Left ventricle myocardium inferior (tissue), 1 donor: ENCODE results near the gene BMAL1. TPM values are rescaled to one million over a fixed set of nuclear protein-coding genes. Genes with fewer than 3 reads are reported as not detected.

Experiments
- DNase-seq: peaks from one replicate; pipeline ENCODE4 v3.0.0-alpha.2; 2020
- H3K27ac ChIP-seq: fragments of 200-600 bp; replicated peaks from 2 replicates; pipeline ENCODE4 v1.8.0; 2021
- H3K27me3 ChIP-seq: fragments of 200-600 bp; 2 replicates; pipeline ENCODE4 v1.8.0; 2021; ENCODE audit warnings: low read depth
- H3K36me3 ChIP-seq: fragments of 200-600 bp; 2 replicates; pipeline ENCODE4 v1.8.0; 2021
- H3K4me1 ChIP-seq: fragments of 200-600 bp; 2 replicates; pipeline ENCODE4 v1.8.0; 2021
- H3K4me3 ChIP-seq: fragments of 200-600 bp; 2 replicates; pipeline ENCODE4 v1.8.0; 2021; ENCODE audit warnings: mild to moderate bottlenecking, moderate library complexity
- H3K9me3 ChIP-seq: fragments of 200-600 bp; replicated peaks from 2 replicates; pipeline ENCODE4 v1.8.0; 2021
- intact Hi-C: fragments of 100-400 bp; cut with micrococcal nuclease; formaldehyde crosslinking; loops from one replicate; pipeline ENCODE4 v1.11.0; 2022
- total RNA-seq: library from RNA; stranded (reverse); fragmentation: NEBNext Ultra II Directional; extraction: Animal tissue kit (Norgen Biotek cat#: 25700); gene quantifications from one replicate; pipeline ENCODE4 v1.2.1, GENCODE V29; 2021
- TF ChIP-seq, protein P1 (sequence below): fragments of 200-600 bp; IDR thresholded peaks from 2 replicates; pipeline ENCODE4 v1.8.0; 2021; ENCODE audit warnings: antibody characterized with exemption, mild to moderate bottlenecking, borderline replicate concordance
- donor health status: DM: no; HTN: yes; CAD: no; lungs with severe emphysema.

BMAL1 gene
- total RNA-seq, 1 donor from 2014 or later = 7.1 TPM

DNA sequence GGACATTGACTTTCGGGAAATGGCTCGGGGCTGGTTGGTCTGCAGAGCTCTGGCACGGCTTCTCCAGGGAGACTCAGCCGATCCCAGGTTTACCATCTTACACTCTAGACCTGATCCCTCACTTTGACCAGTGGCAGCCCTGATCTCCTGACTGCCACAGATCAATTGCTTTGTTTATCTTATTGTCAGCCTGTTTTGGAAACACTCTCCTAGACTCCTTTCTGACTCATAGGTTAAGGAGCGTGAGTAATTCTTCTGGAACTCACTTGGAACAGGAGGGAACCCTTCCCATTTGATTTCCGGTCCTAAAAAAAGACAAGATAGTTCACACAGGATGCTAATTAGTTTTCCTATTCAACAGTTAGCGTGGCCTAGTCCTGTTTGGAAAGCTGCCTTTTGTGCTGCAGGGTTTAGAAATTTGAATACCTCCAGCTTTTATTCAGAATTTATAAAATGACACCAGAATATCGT, 16.0 kb upstream of the BMAL1 start:
- Histone ChIP-seq H3K9me3 (no peaks in the 10 kb centered on the region), H3K4me3 (peak overlapping the region; percentile 18), H3K4me1 (peaks cover 39% of the 10 kb centered on the region), H3K27ac (peak overlapping the region; percentile 84), H3K36me3 (no peaks in the 10 kb centered on the region), H3K27me3 (no peaks in the 10 kb centered on the region)
- intact Hi-C loops = no loop called here
- DNase-seq = no peak
- TF ChIP-seq, protein P1, sequence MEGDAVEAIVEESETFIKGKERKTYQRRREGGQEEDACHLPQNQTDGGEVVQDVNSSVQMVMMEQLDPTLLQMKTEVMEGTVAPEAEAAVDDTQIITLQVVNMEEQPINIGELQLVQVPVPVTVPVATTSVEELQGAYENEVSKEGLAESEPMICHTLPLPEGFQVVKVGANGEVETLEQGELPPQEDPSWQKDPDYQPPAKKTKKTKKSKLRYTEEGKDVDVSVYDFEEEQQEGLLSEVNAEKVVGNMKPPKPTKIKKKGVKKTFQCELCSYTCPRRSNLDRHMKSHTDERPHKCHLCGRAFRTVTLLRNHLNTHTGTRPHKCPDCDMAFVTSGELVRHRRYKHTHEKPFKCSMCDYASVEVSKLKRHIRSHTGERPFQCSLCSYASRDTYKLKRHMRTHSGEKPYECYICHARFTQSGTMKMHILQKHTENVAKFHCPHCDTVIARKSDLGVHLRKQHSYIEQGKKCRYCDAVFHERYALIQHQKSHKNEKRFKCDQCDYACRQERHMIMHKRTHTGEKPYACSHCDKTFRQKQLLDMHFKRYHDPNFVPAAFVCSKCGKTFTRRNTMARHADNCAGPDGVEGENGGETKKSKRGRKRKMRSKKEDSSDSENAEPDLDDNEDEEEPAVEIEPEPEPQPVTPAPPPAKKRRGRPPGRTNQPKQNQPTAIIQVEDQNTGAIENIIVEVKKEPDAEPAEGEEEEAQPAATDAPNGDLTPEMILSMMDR = no peak

DNA sequence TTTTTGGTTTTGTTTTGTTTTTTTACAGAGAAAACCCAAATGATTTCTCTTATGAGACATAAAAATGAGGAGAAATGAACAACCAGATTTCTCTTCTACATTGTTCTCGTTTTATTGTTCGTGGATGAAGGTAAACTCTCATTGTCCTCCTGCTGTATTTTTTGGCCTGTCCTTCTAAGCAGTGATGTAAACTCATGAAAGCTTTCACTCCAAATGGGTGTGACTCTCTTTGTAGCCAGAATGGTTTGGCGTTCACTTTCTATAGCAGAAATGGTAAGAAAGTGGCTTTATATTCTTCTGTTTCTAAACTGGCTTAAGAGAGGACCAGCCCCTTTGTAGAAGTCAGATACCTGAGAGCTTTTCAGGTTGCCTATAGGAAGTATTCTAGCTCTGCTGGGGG, 15.5 kb upstream of the BMAL1 start:
- Histone ChIP-seq H3K4me3 (no peak overlapping the region), H3K4me1 (peaks cover 39% of the 10 kb centered on the region), H3K36me3 (no peaks in the 10 kb centered on the region), H3K27ac (peak overlapping the region; percentile 84), H3K9me3 (no peaks in the 10 kb centered on the region), H3K27me3 (no peaks in the 10 kb centered on the region)
- TF ChIP-seq, protein P1 = no peak
- intact Hi-C loops = no loop called here
- no peak for DNase-seq

DNA sequence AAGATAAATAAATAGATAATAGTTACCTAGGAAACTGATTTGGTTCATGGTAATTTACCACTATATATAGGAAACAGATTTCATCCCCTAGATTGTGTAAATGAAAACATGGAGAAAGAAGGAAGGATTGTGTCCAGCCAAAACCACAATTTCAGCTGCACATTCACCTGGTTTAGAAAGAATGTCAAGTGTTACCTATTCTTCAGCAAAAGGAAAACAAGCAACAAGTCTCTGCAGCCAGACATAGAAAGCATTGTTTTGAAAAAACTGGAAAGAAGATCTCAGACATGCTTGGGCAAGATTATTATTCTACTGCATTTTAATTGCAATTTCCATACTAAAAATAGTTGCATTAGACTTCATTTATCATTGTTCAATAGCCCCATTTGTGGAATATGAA, 8.8 kb upstream of the BMAL1 start:
- no peaks in the 10 kb centered on the region for H3K9me3 ChIP-seq
- no peak overlapping the region for H3K27ac ChIP-seq
- H3K27me3 ChIP-seq = no peaks in the 10 kb centered on the region
- TF ChIP-seq, protein P1 = no peak
- H3K4me1 ChIP-seq = peaks cover 3% of the 10 kb centered on the region
- intact Hi-C loops = no loop called here
- H3K4me3 ChIP-seq = no peak overlapping the region
- no peak for DNase-seq
- no peaks in the 10 kb centered on the region for H3K36me3 ChIP-seq

DNA sequence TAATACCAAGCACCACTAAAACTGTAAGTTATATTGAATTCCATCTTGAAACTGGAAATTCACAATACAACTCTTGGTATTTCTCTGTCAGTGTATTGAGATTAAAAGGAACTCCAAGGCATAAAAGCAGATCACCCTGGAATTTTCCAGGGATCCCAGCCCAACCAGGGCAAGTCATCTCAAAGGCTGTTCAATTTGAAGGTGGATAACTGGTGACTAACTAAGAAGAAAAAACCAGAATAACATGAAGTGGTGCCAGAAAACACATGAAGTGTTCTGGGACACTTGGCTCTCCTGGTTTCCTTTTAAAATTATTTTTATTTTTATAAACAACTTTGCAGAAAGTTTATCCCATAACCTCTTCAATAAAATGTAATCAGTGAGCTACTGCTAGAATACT, 7.8 kb upstream of the BMAL1 start:
- Histone ChIP-seq H3K36me3 (no peaks in the 10 kb centered on the region), H3K27ac (no peak overlapping the region), H3K4me3 (no peak overlapping the region), H3K4me1 (no peaks in the 10 kb centered on the region), H3K27me3 (no peaks in the 10 kb centered on the region), H3K9me3 (no peaks in the 10 kb centered on the region)
- TF ChIP-seq, protein P1 = no peak
- no peak for DNase-seq
- intact Hi-C loops = no loop called here

DNA sequence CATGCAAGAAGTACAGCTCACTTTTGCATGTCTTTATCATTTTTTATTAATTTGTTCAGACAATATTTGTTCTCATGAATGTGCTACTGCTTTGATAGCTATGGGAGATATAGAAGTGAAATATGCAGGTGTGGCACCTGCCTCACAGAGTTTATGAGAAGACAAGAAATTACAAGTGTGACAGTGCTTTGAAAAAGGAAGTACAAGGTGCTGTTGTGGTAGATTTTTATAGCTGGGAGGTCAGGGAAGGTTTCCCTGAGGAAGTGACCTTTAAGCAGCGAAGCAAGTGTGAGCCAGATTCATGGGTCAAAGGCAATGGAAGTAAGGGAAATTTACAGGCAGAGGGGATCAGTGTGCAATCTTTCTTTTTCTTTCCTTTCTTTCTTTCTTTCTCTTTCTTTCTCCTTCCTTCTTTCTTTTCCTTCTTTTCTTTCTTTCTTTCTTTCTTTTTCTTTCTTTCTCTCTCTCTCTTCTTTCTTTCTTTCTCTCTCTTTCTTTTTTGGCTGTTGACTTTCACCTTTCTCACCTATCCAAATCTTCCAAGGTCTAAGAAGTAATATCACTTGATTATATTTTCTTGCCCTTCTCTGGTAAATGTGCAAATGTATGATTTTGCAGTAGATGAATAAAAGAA, 6.4 kb upstream of the BMAL1 start:
- H3K4me3 ChIP-seq = no peak overlapping the region
- intact Hi-C loops = no loop called here
- H3K36me3 ChIP-seq = no peaks in the 10 kb centered on the region
- TF ChIP-seq, protein P1 = no peak
- no peak for DNase-seq
- H3K9me3 ChIP-seq = no peaks in the 10 kb centered on the region
- peaks cover 2% of the 10 kb centered on the region for H3K4me1 ChIP-seq
- H3K27ac ChIP-seq = no peak overlapping the region
- no peaks in the 10 kb centered on the region for H3K27me3 ChIP-seq
